GM12865 (cell line): ENCODE data around the gene MAVS.
A peak's percentile ranks its signal among the peaks of the same experiment; 100 is the strongest.
"Not testable (repeated sequence)": the region's sequence is repeated elsewhere in the genome, so short reads cannot be mapped to it uniquely, and the experiment has no call there.

Experiments used
- DNase-seq: peaks from one replicate; pipeline ENCODE4 v3.0.0; 2010; ENCODE audit warnings: low read depth
- H3K4me3 ChIP-seq: 2 replicates; pipeline ENCODE4 v1.5.1; 2011; ENCODE audit warnings: mild to moderate bottlenecking, low read depth, low read length, control low read depth
- TF ChIP-seq, protein P1 (sequence below): IDR thresholded peaks from 2 replicates; pipeline ENCODE4 v1.5.1; 2011; ENCODE audit warnings: low read length, control low read depth, low read depth, inconsistent platforms; ENCODE audit not compliant: insufficient read depth; ENCODE audit errors: missing control alignments

The MAVS gene

GRCh38 chr20:3836132-3836531 is 10.5 kb upstream of the MAVS start:
- no peak overlapping the region for H3K4me3 ChIP-seq
- TF ChIP-seq, protein P1, sequence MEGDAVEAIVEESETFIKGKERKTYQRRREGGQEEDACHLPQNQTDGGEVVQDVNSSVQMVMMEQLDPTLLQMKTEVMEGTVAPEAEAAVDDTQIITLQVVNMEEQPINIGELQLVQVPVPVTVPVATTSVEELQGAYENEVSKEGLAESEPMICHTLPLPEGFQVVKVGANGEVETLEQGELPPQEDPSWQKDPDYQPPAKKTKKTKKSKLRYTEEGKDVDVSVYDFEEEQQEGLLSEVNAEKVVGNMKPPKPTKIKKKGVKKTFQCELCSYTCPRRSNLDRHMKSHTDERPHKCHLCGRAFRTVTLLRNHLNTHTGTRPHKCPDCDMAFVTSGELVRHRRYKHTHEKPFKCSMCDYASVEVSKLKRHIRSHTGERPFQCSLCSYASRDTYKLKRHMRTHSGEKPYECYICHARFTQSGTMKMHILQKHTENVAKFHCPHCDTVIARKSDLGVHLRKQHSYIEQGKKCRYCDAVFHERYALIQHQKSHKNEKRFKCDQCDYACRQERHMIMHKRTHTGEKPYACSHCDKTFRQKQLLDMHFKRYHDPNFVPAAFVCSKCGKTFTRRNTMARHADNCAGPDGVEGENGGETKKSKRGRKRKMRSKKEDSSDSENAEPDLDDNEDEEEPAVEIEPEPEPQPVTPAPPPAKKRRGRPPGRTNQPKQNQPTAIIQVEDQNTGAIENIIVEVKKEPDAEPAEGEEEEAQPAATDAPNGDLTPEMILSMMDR, result no peak
- no peak for DNase-seq

DNA sequence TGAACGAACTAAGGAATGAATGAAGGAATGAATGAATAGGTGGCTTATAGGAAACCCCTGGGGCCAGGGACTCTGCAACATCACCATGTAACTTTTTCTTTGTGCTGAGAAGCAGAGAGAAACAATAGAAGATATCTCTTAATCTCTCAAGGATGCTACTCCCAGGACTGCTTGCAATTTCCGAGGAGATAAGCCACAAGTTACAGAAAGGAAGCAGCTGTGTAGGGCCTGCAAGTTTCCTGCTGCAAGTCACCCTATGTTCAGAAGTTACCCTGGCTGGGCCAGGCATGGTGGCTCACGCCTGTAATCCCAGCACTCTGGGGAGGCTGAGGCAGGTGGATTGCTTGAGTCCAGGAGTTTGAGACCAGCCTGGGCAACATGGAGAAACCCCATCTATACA is 7.3 kb upstream of the MAVS start:
- no peak overlapping the region for H3K4me3 ChIP-seq
- peak; percentile 29 for DNase-seq
- TF ChIP-seq, protein P1, result no peak

DNA sequence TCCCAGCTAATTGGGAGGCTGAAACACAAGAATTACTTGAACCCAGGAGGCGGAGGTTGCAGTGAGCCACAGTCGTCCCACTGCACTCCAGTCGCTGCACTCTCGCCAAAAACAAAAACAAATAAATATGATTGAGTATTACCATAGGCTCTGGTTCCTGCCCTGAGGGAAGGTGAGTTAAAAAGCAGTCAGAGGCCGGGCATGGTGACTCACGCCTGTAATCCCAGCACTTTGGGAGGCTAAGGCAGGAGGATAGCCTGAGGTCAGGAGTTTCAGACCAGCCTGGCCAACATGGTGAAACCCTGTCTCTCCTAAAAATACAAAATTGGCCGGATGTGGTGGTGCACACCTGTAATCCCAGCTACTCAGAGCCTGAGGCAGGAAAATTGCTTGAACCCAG is 6.4 kb upstream of the MAVS start:
- H3K4me3 ChIP-seq, DNase-seq: not testable (repeated sequence)

GRCh38 chr20:3842348-3842930 is 4.2 kb upstream of the MAVS start:
- no peak for DNase-seq
- no peak overlapping the region for H3K4me3 ChIP-seq
- TF ChIP-seq, protein P1, result no peak

DNA sequence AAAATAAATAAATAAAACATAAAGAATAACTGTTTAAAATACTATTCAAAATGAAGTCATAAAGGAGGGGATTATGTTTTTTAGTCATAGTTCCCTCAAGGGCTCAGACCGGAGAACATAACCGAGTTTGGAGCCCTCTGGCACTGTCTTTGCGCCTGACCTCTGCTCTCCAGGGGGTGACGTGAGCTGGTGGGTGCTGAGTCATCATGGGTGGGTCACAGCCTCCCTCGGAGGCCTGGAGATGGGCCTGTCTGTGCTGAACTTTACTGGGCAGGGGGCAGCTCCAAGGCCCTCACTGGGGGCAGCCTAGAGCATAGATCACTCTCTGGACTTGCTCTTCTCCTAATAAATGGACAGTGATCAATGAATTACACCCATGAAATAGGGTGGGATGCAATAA is 3.1 kb upstream of the MAVS start:
- no peak overlapping the region for H3K4me3 ChIP-seq
- TF ChIP-seq, protein P1, result no peak
- no peak for DNase-seq

DNA sequence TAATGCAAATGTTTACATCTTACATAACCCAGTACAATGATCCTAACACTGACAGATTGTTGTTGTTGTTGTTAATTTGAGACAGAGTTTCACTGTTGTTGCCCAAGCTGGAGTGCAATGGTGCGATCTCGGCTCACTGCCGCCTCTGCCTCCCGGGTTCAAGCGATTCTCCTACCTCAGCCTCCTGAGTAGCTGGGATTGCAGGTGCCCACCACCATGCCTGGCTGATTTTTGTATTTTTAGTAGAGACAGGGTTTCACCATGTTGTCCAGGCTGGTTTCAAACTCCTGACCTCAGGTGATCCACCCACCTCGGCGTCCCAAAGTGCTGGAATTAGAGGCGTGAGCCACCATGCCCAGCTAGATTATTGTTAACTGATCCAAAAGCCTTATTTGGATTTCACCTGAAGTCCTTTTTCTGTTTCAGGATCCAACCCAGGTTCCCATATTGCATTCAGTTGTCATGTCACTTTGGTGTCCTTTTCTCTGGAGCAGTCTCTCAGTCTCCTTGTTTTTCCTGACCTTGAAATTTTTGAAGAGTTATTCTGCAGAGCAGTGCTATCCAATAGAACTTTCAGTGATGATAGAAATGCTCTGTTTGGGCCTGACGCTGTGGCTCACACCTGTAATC is 2.5 kb upstream of the MAVS start:
- not testable (repeated sequence) for H3K4me3 ChIP-seq, DNase-seq

DNA sequence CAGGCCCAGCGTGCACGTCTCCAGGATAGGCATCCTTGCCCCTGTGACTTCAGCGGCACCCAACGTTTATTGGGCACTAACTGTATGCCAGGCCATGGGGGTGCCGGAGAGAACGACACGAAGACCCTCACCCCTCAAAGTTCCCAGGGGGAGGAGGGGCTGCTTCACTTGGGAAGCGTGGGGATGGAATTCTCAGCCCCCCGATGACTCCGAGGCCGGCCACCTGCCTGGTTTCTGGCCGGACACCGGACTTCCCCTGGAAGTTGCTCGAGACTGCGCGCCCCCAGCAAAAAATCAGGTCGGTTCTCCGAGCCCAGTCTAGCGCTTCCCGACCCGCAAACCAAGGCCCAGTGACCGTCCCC is 275 bp upstream of the MAVS start:
- peak overlapping the region; percentile 89 for H3K4me3 ChIP-seq
- DNase-seq, result no peak
- TF ChIP-seq, protein P1, result no peak

DNA sequence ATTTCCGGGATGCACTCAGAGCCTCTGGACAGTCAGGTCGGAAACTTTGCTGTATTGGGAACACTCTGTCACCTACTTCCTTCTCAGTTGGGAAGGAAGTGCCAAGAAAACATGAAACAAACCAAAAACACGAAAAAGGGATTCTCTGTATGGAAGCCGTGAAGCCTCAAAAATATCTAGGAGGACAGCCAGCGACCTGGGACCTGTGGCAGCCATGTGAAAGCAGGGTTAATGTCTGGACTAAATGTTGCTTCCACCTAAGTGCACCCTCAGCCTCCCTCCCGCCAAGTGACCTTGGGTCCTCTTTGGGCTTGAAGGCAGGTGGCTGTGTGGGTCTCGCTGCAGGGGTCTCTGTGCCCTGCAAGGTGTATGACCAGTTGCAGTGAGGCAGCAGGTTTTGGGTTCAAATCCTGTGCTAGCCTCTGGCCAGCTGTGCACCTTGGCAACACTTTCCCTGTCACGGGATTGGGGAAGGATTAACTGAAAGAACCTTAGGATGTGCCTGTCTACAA is 851 bp downstream of the MAVS start:
- no peak for DNase-seq

More for the DNA sequence above, 851 bp downstream of the MAVS start:
- TF ChIP-seq, protein P1, result no peak
- H3K4me3 ChIP-seq, result peak overlapping the region; percentile 89
